AG20443 (cell line): Measurements from ENCODE around the gene SCN2A.

Experiments
- DNase-seq: peaks from one replicate; pipeline ENCODE4 v3.0.0; 2012; ENCODE audit warnings: low spot score, mixed read lengths

Gene SCN2A

GRCh38 chr2:165239230-165239629 is at the start of gene SCN2A:
SCN2A (plus strand) TSS chr2:165239414; CDS start chr2:165295824, 56,410 bp downstream.
- DNase-seq: peak; percentile 6

GRCh38 chr2:165191096-165191728 is 48.0 kb upstream of the SCN2A start:
- no peak for DNase-seq

- no peak for DNase-seq
Observed at GRCh38 chr2:165192729-165193128, 46.5 kb upstream of the SCN2A start.

GRCh38 chr2:165193178-165193777 is 45.9 kb upstream of the SCN2A start:
- no peak for DNase-seq

GRCh38 chr2:165196411-165196810 is 42.8 kb upstream of the SCN2A start:
- no peak for DNase-seq

GRCh38 chr2:165197346-165197745 is 41.9 kb upstream of the SCN2A start:
- no peak for DNase-seq

GRCh38 chr2:165198181-165198580 is 41.0 kb upstream of the SCN2A start:
- no peak for DNase-seq

GRCh38 chr2:165202239-165202638 is 37.0 kb upstream of the SCN2A start:
- DNase-seq: no peak

GRCh38 chr2:165203689-165204559 is 35.3 kb upstream of the SCN2A start, which contains the start of gene SCN3A:
SCN3A (minus strand) TSS chr2:165204050; CDS start chr2:165176394, 27,656 bp downstream.
- peak; percentile 52 for DNase-seq

GRCh38 chr2:165205865-165206264 is 33.3 kb upstream of the SCN2A start:
- DNase-seq: no peak

- no peak for DNase-seq
Observed at GRCh38 chr2:165208094-165208493, 31.1 kb upstream of the SCN2A start.

GRCh38 chr2:165214093-165214492 is 25.1 kb upstream of the SCN2A start:
- no peak for DNase-seq

- no peak for DNase-seq
Observed at GRCh38 chr2:165219481-165219880, 19.7 kb upstream of the SCN2A start.

- no peak for DNase-seq
Observed at GRCh38 chr2:165224941-165225340, 14.3 kb upstream of the SCN2A start.

- DNase-seq: no peak
Observed at GRCh38 chr2:165227571-165227970, 11.6 kb upstream of the SCN2A start.

- DNase-seq: no peak
Observed at GRCh38 chr2:165237056-165237455, 2.2 kb upstream of the SCN2A start.

GRCh38 chr2:165238295-165238694 is 919 bp upstream of the SCN2A start:
- DNase-seq: peak; percentile 8

- DNase-seq: no peak
Observed at GRCh38 chr2:165239856-165240515, 772 bp downstream of the SCN2A start.

- no peak for DNase-seq
Observed at GRCh38 chr2:165240916-165241315, 1.7 kb downstream of the SCN2A start.

GRCh38 chr2:165245081-165245793 is 6.0 kb downstream of the SCN2A start:
- DNase-seq: no peak

- DNase-seq: no peak
Observed at GRCh38 chr2:165248238-165248637, 9.0 kb downstream of the SCN2A start.

- DNase-seq: no peak
Observed at GRCh38 chr2:165251366-165251765, 12.2 kb downstream of the SCN2A start.
